Mesenchymal stem cell (in vitro differentiated cells and primary cell): ENCODE measurements around the gene CDH6.

ENCODE experiments used
- DNase-seq: peaks from one replicate; pipeline ENCODE4 v3.0.0-alpha.2; 2013
- H2AFZ ChIP-seq: one replicate; pipeline ENCODE4 v1.6.1; 2013; ENCODE audit warnings: low read depth, mild to moderate bottlenecking, control low read depth, inconsistent platforms, low read length, moderate library complexity
- H2AK5ac ChIP-seq: 2 replicates; pipeline ENCODE4 v1.6.1; 2013; ENCODE audit warnings: low read length, moderate library complexity, mild to moderate bottlenecking, inconsistent platforms; ENCODE audit not compliant: severe bottlenecking
- H2BK120ac ChIP-seq: one replicate; pipeline ENCODE4 v1.6.1; 2013; ENCODE audit warnings: low read depth, mild to moderate bottlenecking, inconsistent platforms, low read length, moderate library complexity
- H2BK12ac ChIP-seq, 2 experiments: one replicate each; pipeline ENCODE4 v1.6.1; 2013; ENCODE audit warnings: inconsistent platforms in 2 of 2, low read length in 2 of 2, mild to moderate bottlenecking in 2 of 2, moderate library complexity in 2 of 2, control low read depth in 1 of 2
- H2BK15ac ChIP-seq: one replicate; pipeline ENCODE4 v1.6.1; 2013; ENCODE audit warnings: mild to moderate bottlenecking, low read depth, inconsistent platforms; ENCODE audit not compliant: poor library complexity, severe bottlenecking
- H2BK5ac ChIP-seq: 2 replicates; pipeline ENCODE4 v1.6.1; 2013; ENCODE audit warnings: low read depth, mild to moderate bottlenecking, low read length, control low read depth, inconsistent platforms; ENCODE audit not compliant: poor library complexity, severe bottlenecking
- H3K14ac ChIP-seq, 2 experiments: one replicate each; pipeline ENCODE4 v1.6.1; 2013; ENCODE audit warnings: inconsistent platforms in 2 of 2, low read length in 2 of 2, control low read depth in 1 of 2, mild to moderate bottlenecking in 1 of 2, moderate library complexity in 1 of 2
- H3K18ac ChIP-seq, 2 experiments: one replicate each; pipeline ENCODE4 v1.6.1; 2013; ENCODE audit warnings: inconsistent platforms in 2 of 2, low read length in 2 of 2, control low read depth in 1 of 2, low read depth in 1 of 2, mild to moderate bottlenecking in 1 of 2
- H3K23ac ChIP-seq, 2 experiments: one replicate each; pipeline ENCODE4 v1.6.1; 2013; ENCODE audit warnings: inconsistent platforms in 2 of 2, low read length in 2 of 2, mild to moderate bottlenecking in 2 of 2, moderate library complexity in 2 of 2, control low read depth in 1 of 2
- H3K27ac ChIP-seq: 2 replicates; pipeline ENCODE4 v1.5.1; 2013; ENCODE audit warnings: mild to moderate bottlenecking, moderate library complexity, low read length, control low read depth, inconsistent platforms; ENCODE audit not compliant: poor library complexity, severe bottlenecking
- H3K27me3 ChIP-seq, 2 experiments: 2 replicates each; pipeline versions ENCODE4 v1.6.1 to v1.7.0; 2013; ENCODE audit warnings: low read length in 2 of 2, mild to moderate bottlenecking in 2 of 2, moderate library complexity in 2 of 2, control low read depth in 1 of 2, inconsistent platforms in 1 of 2; ENCODE audit not compliant: control insufficient read depth in 1 of 2, insufficient read depth in 1 of 2
- H3K36me3 ChIP-seq, 2 experiments: 2 replicates each; pipeline versions ENCODE4 v1.6.1 to v1.7.0; 2013; ENCODE audit warnings: low read length in 2 of 2, control low read depth in 1 of 2, inconsistent platforms in 1 of 2, low read depth in 1 of 2, mild to moderate bottlenecking in 1 of 2; ENCODE audit not compliant: insufficient read depth in 2 of 2, control insufficient read depth in 1 of 2
- H3K4ac ChIP-seq, 2 experiments: one replicate each; pipeline ENCODE4 v1.6.1; 2013; ENCODE audit warnings: inconsistent platforms in 2 of 2, low read length in 2 of 2, mild to moderate bottlenecking in 2 of 2, moderate library complexity in 2 of 2, control low read depth in 1 of 2, low read depth in 1 of 2
- H3K4me1 ChIP-seq: 2 replicates; pipeline ENCODE4 v1.6.1; 2013; ENCODE audit warnings: low read depth, low read length, control low read depth; ENCODE audit not compliant: control insufficient read depth, insufficient read depth
- H3K4me2 ChIP-seq: 2 replicates; pipeline ENCODE4 v1.6.1; 2013; ENCODE audit warnings: low read length, mild to moderate bottlenecking, inconsistent platforms; ENCODE audit not compliant: poor library complexity, severe bottlenecking
- H3K4me3 ChIP-seq, 2 experiments: 2 replicates each; pipeline versions ENCODE4 v1.5.1 to v1.7.0; 2013; ENCODE audit warnings: low read length in 2 of 2, mild to moderate bottlenecking in 2 of 2, control low read depth in 1 of 2, low read depth in 1 of 2; ENCODE audit not compliant: insufficient read depth in 1 of 2
- H3K79me1 ChIP-seq: replicated peaks from 2 replicates; pipeline ENCODE4 v1.6.1; 2013; ENCODE audit warnings: mild to moderate bottlenecking, control low read depth, low read length, inconsistent platforms; ENCODE audit not compliant: poor library complexity, severe bottlenecking
- H3K9ac ChIP-seq: 2 replicates; pipeline ENCODE4 v1.7.0; 2013; ENCODE audit warnings: mild to moderate bottlenecking, low read length, moderate library complexity
- H3K9me3 ChIP-seq: 2 replicates; pipeline ENCODE4 v1.7.0; 2013; ENCODE audit warnings: mild to moderate bottlenecking, low read length; ENCODE audit not compliant: control insufficient read depth
- H4K8ac ChIP-seq: one replicate; pipeline ENCODE4 v1.6.1; 2013; ENCODE audit warnings: inconsistent platforms, mild to moderate bottlenecking, low read length, moderate library complexity
- H4K91ac ChIP-seq: one replicate; pipeline ENCODE4 v1.6.1; 2013; ENCODE audit warnings: mild to moderate bottlenecking, low read length, inconsistent platforms
- WGBS: methylation state at CpG from one replicate; pipeline ENCODE4 v1.1.7; 2013; ENCODE audit warnings: mixed read lengths; 5-methylcytosine and 5-hydroxymethylcytosine counted together

The CDH6 gene

GRCh38 chr5:31165729-31166128 is 27.8 kb upstream of the CDH6 start:
- Histone ChIP-seq H2BK5ac (no peak overlapping the region), H3K4me2 (no peak overlapping the region), H3K4me3 (no peak overlapping the region), H2AK5ac (no peak overlapping the region), H3K18ac (no peak overlapping the region), H4K91ac (no peak overlapping the region), H3K9me3 (no peaks in the 10 kb centered on the region), H4K8ac (no peak overlapping the region), H2BK15ac (no peak overlapping the region), H3K79me1 (no peaks in the 10 kb centered on the region), H3K36me3 (no peaks in the 10 kb centered on the region), H3K23ac (no peak overlapping the region), H3K27me3 (no peaks in the 10 kb centered on the region), H3K4me1 (no peaks in the 10 kb centered on the region), H3K4ac (no peak overlapping the region), H3K14ac (no peak overlapping the region), H2AFZ (no peak overlapping the region), H2BK12ac (no peak overlapping the region), H2BK120ac (no peak overlapping the region), H3K9ac (no peak overlapping the region), H3K27ac (no peak overlapping the region)
- WGBS = no CpG with 5 or more reads among the region's 2 CpGs
- no peak for DNase-seq

DNA sequence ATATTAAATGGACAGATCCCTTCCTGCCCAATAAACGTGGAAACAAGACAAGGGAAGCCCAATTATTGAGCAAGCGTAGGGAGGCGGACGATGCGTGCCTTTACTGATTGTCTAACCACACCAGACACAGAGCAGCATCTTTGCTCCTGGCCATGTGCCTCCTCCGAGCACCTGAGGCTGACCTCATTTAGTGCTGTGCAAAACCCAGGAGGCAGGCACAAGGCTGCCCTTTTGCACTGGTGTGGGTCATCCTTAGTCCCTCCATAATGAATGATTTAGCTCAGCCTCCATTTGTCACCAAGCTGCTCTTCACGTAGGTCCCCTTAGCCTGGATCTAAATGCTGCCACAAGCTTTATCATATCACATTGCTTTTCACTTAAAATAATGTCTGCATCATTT is 24.1 kb upstream of the CDH6 start:
- H2AFZ ChIP-seq = no peak overlapping the region
- H3K27ac ChIP-seq = no peak overlapping the region
- no peak overlapping the region for H3K4ac ChIP-seq
- H3K23ac ChIP-seq = no peak overlapping the region
- no peaks in the 10 kb centered on the region for H3K36me3 ChIP-seq
- H4K8ac ChIP-seq = no peak overlapping the region
- H4K91ac ChIP-seq = no peak overlapping the region
- no peak overlapping the region for H2BK12ac ChIP-seq
- 85% methylated on average over 7 of the region's 7 CpGs for WGBS
- no peak overlapping the region for H2AK5ac ChIP-seq
- H3K27me3 ChIP-seq = no peaks in the 10 kb centered on the region
- no peaks in the 10 kb centered on the region for H3K79me1 ChIP-seq
- no peak overlapping the region for H2BK15ac ChIP-seq
- no peaks in the 10 kb centered on the region for H3K4me1 ChIP-seq
- no peak for DNase-seq
- no peak overlapping the region for H3K9ac ChIP-seq
- H2BK120ac ChIP-seq = no peak overlapping the region
- no peak overlapping the region for H3K18ac ChIP-seq
- H3K9me3 ChIP-seq = no peaks in the 10 kb centered on the region
- no peak overlapping the region for H3K14ac ChIP-seq
- no peak overlapping the region for H3K4me2 ChIP-seq
- no peak overlapping the region for H3K4me3 ChIP-seq
- H2BK5ac ChIP-seq = no peak overlapping the region

DNA sequence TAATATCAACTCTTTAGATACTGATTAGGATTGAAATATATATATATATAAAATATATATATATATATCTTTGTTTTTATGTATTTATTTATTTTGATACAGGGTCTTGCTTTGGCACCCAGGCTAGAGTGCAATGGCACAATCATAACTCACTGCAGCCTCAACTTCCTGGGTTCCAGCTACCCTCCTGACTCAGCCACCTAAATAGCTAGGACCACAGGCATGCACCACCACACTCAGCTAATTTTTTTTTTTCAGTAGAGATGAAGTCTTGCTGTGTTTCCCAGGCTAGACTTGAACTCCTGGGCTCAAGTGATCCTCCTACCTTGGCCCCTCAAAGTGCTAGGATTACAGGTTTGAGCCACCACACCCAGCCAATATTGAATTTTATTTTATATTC is 20.6 kb upstream of the CDH6 start:
- Histone ChIP-seq H2BK120ac (no peak overlapping the region), H2BK15ac (no peak overlapping the region), H2BK12ac (no peak overlapping the region), H2AK5ac (no peak overlapping the region), H3K4ac (no peak overlapping the region), H3K27me3 (no peaks in the 10 kb centered on the region), H3K14ac (no peak overlapping the region), H3K4me2 (no peak overlapping the region), H3K23ac (no peak overlapping the region), H3K9me3 (no peaks in the 10 kb centered on the region), H3K79me1 (no peaks in the 10 kb centered on the region), H2BK5ac (no peak overlapping the region), H3K4me1 (no peaks in the 10 kb centered on the region), H3K18ac (no peak overlapping the region), H2AFZ (no peak overlapping the region), H3K27ac (no peak overlapping the region), H4K8ac (no peak overlapping the region), H3K36me3 (no peaks in the 10 kb centered on the region), H3K4me3 (no peak overlapping the region), H4K91ac (no peak overlapping the region), H3K9ac (no peak overlapping the region)
- DNase-seq = no peak

DNA sequence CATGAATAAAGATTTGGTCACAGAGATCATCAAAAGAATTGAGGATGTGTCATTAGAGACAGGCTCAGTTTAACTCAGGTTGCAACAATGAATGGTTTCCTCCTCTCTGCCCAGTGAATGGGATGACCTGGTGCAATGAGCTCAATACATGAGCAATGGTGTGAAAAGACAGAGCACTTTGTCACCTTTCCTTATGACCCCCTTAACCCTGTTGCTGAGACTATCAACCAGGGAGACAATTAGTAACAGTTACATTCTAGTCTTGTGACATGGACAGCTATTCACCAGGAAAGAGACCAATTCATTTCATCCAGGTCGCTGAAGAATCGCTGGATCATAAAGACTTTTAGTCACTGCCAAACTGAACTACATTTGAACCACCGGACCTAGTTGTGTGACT is 19.9 kb upstream of the CDH6 start:
- Histone ChIP-seq H3K27me3 (no peaks in the 10 kb centered on the region), H3K79me1 (no peaks in the 10 kb centered on the region), H2BK15ac (no peak overlapping the region), H3K18ac (no peak overlapping the region), H2AFZ (no peak overlapping the region), H2AK5ac (no peak overlapping the region), H3K9ac (no peak overlapping the region), H3K4me1 (no peaks in the 10 kb centered on the region), H2BK5ac (no peak overlapping the region), H3K14ac (no peak overlapping the region), H3K4me3 (no peak overlapping the region), H2BK120ac (no peak overlapping the region), H3K36me3 (no peaks in the 10 kb centered on the region), H2BK12ac (no peak overlapping the region), H3K23ac (no peak overlapping the region), H3K27ac (no peak overlapping the region), H3K9me3 (no peaks in the 10 kb centered on the region), H4K8ac (no peak overlapping the region), H3K4me2 (no peak overlapping the region), H3K4ac (no peak overlapping the region), H4K91ac (no peak overlapping the region)
- 88% methylated on average over 3 of the region's 3 CpGs for WGBS
- DNase-seq = no peak
